Kidney (tissue), 14 donors: ENCODE measurements around the gene EPHA6. TPM values are rescaled to one million over a fixed set of nuclear protein-coding genes. Genes with fewer than 3 reads are reported as not detected.

Experiments
- DNase-seq, 5 donors: peaks; one replicate each; pipeline ENCODE4 v3.0.0-alpha.2; 2013 to 2020
- FAIRE-seq: peaks from 2 replicates; lab custom pipeline; 2012; peaks lifted over from hg19 to GRCh38; lab: Jason Lieb, UNC
- H3K27ac ChIP-seq, 2 donors: one replicate each; pipeline ENCODE4 v1.7.0; 2013; ENCODE audit warnings: low read depth in 2 of 2, low read length in 2 of 2, inconsistent platforms in 1 of 2
- H3K27me3 ChIP-seq: one replicate; pipeline ENCODE4 v1.7.1; 2013; ENCODE audit warnings: low read length, inconsistent platforms; ENCODE audit not compliant: control insufficient read depth, insufficient read depth
- H3K36me3 ChIP-seq, 3 donors: one replicate each; pipeline versions ENCODE4 v1.7.0 to v1.7.1; 2013; ENCODE audit warnings: low read length in 3 of 3, control low read depth in 1 of 3, inconsistent platforms in 1 of 3; ENCODE audit not compliant: insufficient read depth in 3 of 3, control insufficient read depth in 2 of 3
- H3K4me1 ChIP-seq, 3 donors: one replicate each; pipeline versions ENCODE4 v1.7.0 to v1.7.1; 2013; ENCODE audit warnings: low read length in 3 of 3, inconsistent platforms in 1 of 3, low read depth in 1 of 3; ENCODE audit not compliant: control insufficient read depth in 2 of 3, insufficient read depth in 2 of 3
- H3K4me3 ChIP-seq, 3 donors: one replicate each; pipeline versions ENCODE4 v1.7.0 to v1.8.1; 2013; ENCODE audit warnings: low read length in 3 of 3, control low read depth in 1 of 3, inconsistent platforms in 1 of 3
- H3K9ac ChIP-seq, 3 donors: one replicate each; pipeline versions ENCODE4 v1.7.0 to v1.7.1; 2013; ENCODE audit warnings: low read length in 3 of 3, control low read depth in 1 of 3, inconsistent platforms in 1 of 3
- H3K9me3 ChIP-seq, 3 donors: one replicate each; pipeline versions ENCODE4 v1.7.0 to v1.7.1; 2013; ENCODE audit warnings: low read length in 3 of 3, control low read depth in 1 of 3, inconsistent platforms in 1 of 3; ENCODE audit not compliant: control insufficient read depth in 2 of 3, insufficient read depth in 1 of 3
- CTCF ChIP-seq: IDR thresholded peaks from 3 replicates; pipeline ENCODE4 v1.5.1; 2012; ENCODE audit warnings: mild to moderate bottlenecking, moderate library complexity, borderline replicate concordance; ENCODE audit not compliant: insufficient read depth; ENCODE audit errors: extremely low read depth
- intact Hi-C: fragments of 100-400 bp; cut with DNase I; formaldehyde crosslinking; loops from one replicate; pipeline ENCODE4 v1.11.1; 2022
- polyA plus RNA-seq: library from polyadenylated mRNA; stranded (reverse); fragments of 350-450 nt; fragmentation: Illumina TruSeq; extraction: RNeasy Lipid Tissue Mini Kit (QIAGEN cat#74804); gene quantifications from one replicate; pipeline ENCODE4 v1.2.3, GENCODE V29; 2014; ENCODE audit warnings: low read depth, low replicate concordance; ENCODE audit not compliant: insufficient read depth
- total RNA-seq: library from RNA; stranded (reverse); fragmentation: NEBNext Ultra II Directional; extraction: Animal tissue kit (Norgen Biotek cat#: 25700); gene quantifications from one replicate; pipeline ENCODE4 v1.2.1, GENCODE V29; 2021
- donor health status: control.
- donor health status: control.
- donor health status: control.
- donor health status: control.
- donor health status: control.
- donor health status: DM: yes; HTN: yes; CAD: no.
- donor health status: Normal renal cell carcinoma (clear cell type).

EPHA6 gene
- total and polyA plus RNA-seq, 2 donors from 2014 or later = 0.66 TPM; not detected in 1

GRCh38 chr3:97388774-97389173 lies 574.4 kb downstream of the EPHA6 start:
- no peak overlapping the region for H3K4me3 ChIP-seq
- TF ChIP-seq CTCF = no peak
- peaks cover 0 to 9% (median 0%) of the 10 kb centered on the region in 3 donors for H3K9me3 ChIP-seq
- no peaks in the 10 kb centered on the region for H3K27me3 ChIP-seq
- DNase-seq = no peak
- H3K36me3 ChIP-seq = no peaks in the 10 kb centered on the region
- H3K27ac ChIP-seq = no peak overlapping the region
- no peak overlapping the region for H3K9ac ChIP-seq
- H3K4me1 ChIP-seq = no peaks in the 10 kb centered on the region
- intact Hi-C loops = no loop called here
- FAIRE-seq = no peak

GRCh38 chr3:97389936-97390335 lies 575.5 kb downstream of the EPHA6 start:
- Histone ChIP-seq H3K9me3 (peaks cover 0 to 9% (median 0%) of the 10 kb centered on the region in 3 donors), H3K36me3 (no peaks in the 10 kb centered on the region), H3K4me3 (no peak overlapping the region), H3K9ac (no peak overlapping the region), H3K27ac (no peak overlapping the region), H3K4me1 (no peaks in the 10 kb centered on the region), H3K27me3 (no peaks in the 10 kb centered on the region)
- TF ChIP-seq CTCF = no peak
- peak in 1 of 5 donors; percentile 0 for DNase-seq
- FAIRE-seq = no peak
- intact Hi-C loops = no loop called here

- intact Hi-C loops = no loop called here
- H3K9ac ChIP-seq = no peak overlapping the region
- H3K27ac ChIP-seq = no peak overlapping the region
- no peaks in the 10 kb centered on the region for H3K27me3 ChIP-seq
- peaks cover 0 to 9% (median 0%) of the 10 kb centered on the region in 3 donors for H3K9me3 ChIP-seq
- H3K36me3 ChIP-seq = no peaks in the 10 kb centered on the region
- TF ChIP-seq CTCF = no peak
- DNase-seq (no peak), FAIRE-seq (no peak)
- no peak overlapping the region for H3K4me3 ChIP-seq
- H3K4me1 ChIP-seq = no peaks in the 10 kb centered on the region
These were observed 576.8 kb downstream of the EPHA6 start for GRCh38 chr3:97391167-97391566.

GRCh38 chr3:97409612-97410011 lies 595.2 kb downstream of the EPHA6 start:
- FAIRE-seq = peak; percentile 39
- intact Hi-C loops = no loop called here
- Histone ChIP-seq H3K9me3 (no peaks in the 10 kb centered on the region), H3K27ac (no peak overlapping the region), H3K27me3 (no peaks in the 10 kb centered on the region), H3K4me3 (no peak overlapping the region), H3K9ac (no peak overlapping the region), H3K4me1 (no peaks in the 10 kb centered on the region), H3K36me3 (no peaks in the 10 kb centered on the region)
- no peak for DNase-seq
- TF ChIP-seq CTCF = no peak
